PC-3 (cell line): ENCODE measurements around the gene BDKRB2. TPM values are rescaled to one million over a fixed set of nuclear protein-coding genes. Genes with fewer than 3 reads are reported as not detected.

Source experiments
- ATAC-seq: fragments of 200-7000 bp; cut with Tn5 transposase; 2 replicates; pipeline ENCODE4 v1.9.1; 2020; ENCODE audit warnings: mild to moderate bottlenecking, moderate library complexity
- BruUV-seq: library from RNA; stranded (reverse); fragments of 400-500 nt; replicated peaks from 2 replicates; lab custom pipeline; 2021; lab: Mats Ljungman, UMichigan
- CTCF ChIA-PET: fragments of 300-600 bp; sonication (Branson Sonifier 250); formaldehyde crosslinking; loops from one replicate; lab custom pipeline; 2022; ENCODE audit warnings: antibody characterized with exemption; lab: Charles Lee
- POLR2A ChIA-PET: fragments of 300-600 bp; sonication (Branson Sonifier 250); formaldehyde crosslinking; loops from one replicate; lab custom pipeline; 2022; ENCODE audit warnings: antibody characterized with exemption; ENCODE audit not compliant: unreplicated experiment; lab: Charles Lee
- DNase-seq: peaks from one replicate; pipeline ENCODE4 v3.0.0-alpha.2; 2015
- H2AFZ ChIP-seq: fragments of 300-600 bp; sonication (generic); 2 replicates; pipeline ENCODE4 v1.6.0; 2016; ENCODE audit warnings: antibody characterized with exemption, low read length
- H3F3A ChIP-seq: fragments of 300-600 bp; sonication (generic); one replicate; pipeline ENCODE4 v1.6.0; 2017; ENCODE audit warnings: antibody characterized with exemption, low read length, control low read depth, mild to moderate bottlenecking; ENCODE audit not compliant: unreplicated experiment
- H3K27ac ChIP-seq: fragments of 300-600 bp; sonication (generic); 2 replicates; pipeline ENCODE4 v1.5.1; 2016; ENCODE audit warnings: mild to moderate bottlenecking, low read length
- H3K27me3 ChIP-seq: fragments of 300-600 bp; sonication (generic); 2 replicates; pipeline ENCODE4 v1.6.1; 2016; ENCODE audit warnings: low read length, mixed read lengths
- H3K36me3 ChIP-seq: fragments of 300-600 bp; sonication (generic); 2 replicates; pipeline ENCODE4 v1.6.1; 2016; ENCODE audit warnings: low read depth, mixed run types, low read length, mixed read lengths
- H3K4me1 ChIP-seq: fragments of 300-600 bp; sonication (generic); 2 replicates; pipeline ENCODE4 v1.5.1; 2016; ENCODE audit warnings: low read length; ENCODE audit not compliant: insufficient read depth
- H3K4me2 ChIP-seq: fragments of 300-600 bp; sonication (generic); 2 replicates; pipeline ENCODE4 v1.6.0; 2016; ENCODE audit warnings: low read length
- H3K4me3 ChIP-seq: fragments of 300-600 bp; sonication (generic); 2 replicates; pipeline ENCODE4 v1.5.1; 2016; ENCODE audit warnings: mild to moderate bottlenecking, low read length, mixed read lengths
- H3K79me2 ChIP-seq: fragments of 300-600 bp; sonication (generic); 2 replicates; pipeline ENCODE4 v1.6.1; 2017; ENCODE audit warnings: low read length, mixed read lengths
- H3K9ac ChIP-seq: fragments of 300-600 bp; sonication (generic); 2 replicates; pipeline ENCODE4 v1.6.0; 2016; ENCODE audit warnings: mild to moderate bottlenecking, low read length
- H3K9me2 ChIP-seq: fragments of 300-600 bp; sonication (generic); replicated peaks from 2 replicates; pipeline ENCODE4 v1.6.1; 2016; ENCODE audit warnings: mixed run types, low read length, mixed read lengths
- H3K9me3 ChIP-seq: fragments of 300-600 bp; sonication (generic); 2 replicates; pipeline ENCODE4 v1.6.1; 2016; ENCODE audit warnings: low read length, mixed read lengths
- H4K20me1 ChIP-seq: fragments of 300-600 bp; sonication (generic); 2 replicates; pipeline ENCODE4 v1.6.1; 2016; ENCODE audit warnings: low read length, mixed read lengths
- CTCF ChIP-seq: fragments of 300-600 bp; sonication (generic); conservative IDR thresholded peaks from 2 replicates; pipeline ENCODE4 v1.5.1; 2017; ENCODE audit warnings: antibody characterized with exemption, low read depth, mild to moderate bottlenecking, low read length
- EZH2 ChIP-seq: fragments of 300-600 bp; sonication (generic); IDR thresholded peaks from one replicate; pipeline ENCODE4 v1.6.1; 2017; ENCODE audit warnings: antibody characterized with exemption, mild to moderate bottlenecking, low read length; ENCODE audit not compliant: unreplicated experiment
- EZH2phosphoT487 ChIP-seq: fragments of 300-600 bp; sonication (generic); IDR thresholded peaks from 2 replicates; pipeline ENCODE4 v1.6.1; 2018; ENCODE audit warnings: mild to moderate bottlenecking, antibody characterized with exemption, low read length, borderline replicate concordance
- intact Hi-C: fragments of 100-400 bp; cut with micrococcal nuclease; formaldehyde crosslinking; loops from 2 replicates; pipeline ENCODE4 v1.9.0; 2023
- total RNA-seq: library from RNA; depleted of rRNA; stranded (reverse); fragments of >200 nt; gene quantifications from 2 replicates; pipeline ENCODE4 v1.2.3, GENCODE V29; 2014

Gene BDKRB2
- total RNA-seq, 1 experiment from 2014 or later: 0.07 TPM

GRCh38 chr14:96257900-96258299 lies 53.3 kb downstream of the BDKRB2 start:
- ATAC-seq: no peak

GRCh38 chr14:96260341-96260821 lies 55.7 kb downstream of the BDKRB2 start:
- intact Hi-C loops: no loop called here
- DNase-seq: peak; percentile 59
- H3K4me2 ChIP-seq: no peak overlapping the region

More at GRCh38 chr14:96257900-96258299, 53.3 kb downstream of the BDKRB2 start:
- no peak overlapping the region for H3K9ac ChIP-seq
- POLR2A ChIA-PET: no interaction called here
- TF ChIP-seq EZH2 (no peak), EZH2phosphoT487 (no peak)
- BruUV-seq: no TSS peak
- no peak for DNase-seq
- H3K27ac ChIP-seq: no peak overlapping the region
- 0 out of 2 replicates have a peak, but pooled peaks cover 6% of the 10 kb centered on the region for H3K4me1 ChIP-seq
- intact Hi-C loops: no loop called here
- CTCF ChIA-PET: no interaction called here
- H3K9me2 ChIP-seq: no peaks in the 10 kb centered on the region
- no peak overlapping the region for H2AFZ ChIP-seq
- H3K36me3 ChIP-seq: no peaks in the 10 kb centered on the region
- H3F3A ChIP-seq: no peaks in the 10 kb centered on the region
- no peak overlapping the region for H3K4me2 ChIP-seq
- peaks cover 17% of the 10 kb centered on the region for H3K27me3 ChIP-seq
- no peaks in the 10 kb centered on the region for H4K20me1 ChIP-seq
- no peak overlapping the region for H3K4me3 ChIP-seq
- no peaks in the 10 kb centered on the region for H3K9me3 ChIP-seq
- no peaks in the 10 kb centered on the region for H3K79me2 ChIP-seq

GRCh38 chr14:96261053-96261452 lies 56.4 kb downstream of the BDKRB2 start:
- no peaks in the 10 kb centered on the region for H3K79me2 ChIP-seq
- no peaks in the 10 kb centered on the region for H3K36me3 ChIP-seq
- peak overlapping the region; percentile 16 for H3K27ac ChIP-seq
- CTCF ChIA-PET: no interaction called here
- H3K9me2 ChIP-seq: no peaks in the 10 kb centered on the region
- DNase-seq: no peak
- H3K9ac ChIP-seq: no peak overlapping the region
- H3F3A ChIP-seq: no peaks in the 10 kb centered on the region
- intact Hi-C loops: no loop called here
- no peak overlapping the region for H3K4me3 ChIP-seq
- POLR2A ChIA-PET: no interaction called here
- peak; percentile 31; the same call in 1 of the 2 replicates for ATAC-seq
- H2AFZ ChIP-seq: no peak overlapping the region
- H4K20me1 ChIP-seq: no peaks in the 10 kb centered on the region
- BruUV-seq: no TSS peak
- TF ChIP-seq EZH2 (no peak), EZH2phosphoT487 (no peak), CTCF (no peak)
- H3K9me3 ChIP-seq: no peaks in the 10 kb centered on the region
- no peak overlapping the region for H3K4me2 ChIP-seq
- no peaks in the 10 kb centered on the region; the same call in 1 of the 2 replicates for H3K4me1 ChIP-seq
- H3K27me3 ChIP-seq: peaks cover 7% of the 10 kb centered on the region; the same call in 1 of the 2 replicates

More at GRCh38 chr14:96260341-96260821, 55.7 kb downstream of the BDKRB2 start:
- BruUV-seq: no TSS peak
- Histone ChIP-seq H3K9me2 (no peaks in the 10 kb centered on the region), H3K9me3 (no peaks in the 10 kb centered on the region), H3K36me3 (no peaks in the 10 kb centered on the region), H3K79me2 (no peaks in the 10 kb centered on the region), H3K4me3 (no peak overlapping the region), H3K4me1 (no peaks in the 10 kb centered on the region; the same call in 1 of the 2 replicates), H3K27ac (peak overlapping the region; percentile 16), H3F3A (no peaks in the 10 kb centered on the region), H4K20me1 (no peaks in the 10 kb centered on the region), H3K27me3 (peaks cover 13% of the 10 kb centered on the region), H3K9ac (no peak overlapping the region), H2AFZ (no peak overlapping the region)
- ChIA-PET POLR2A (no interaction called here), CTCF (interaction anchor here (0.6 kb wide), 1 partner anchor 160 kb away, joined by 3 read pairs; no protein-coding TSS in a partner anchor)
- TF ChIP-seq CTCF: no peak
- TF ChIP-seq EZH2phosphoT487: no peak
- TF ChIP-seq EZH2: no peak
- peak; percentile 66 for ATAC-seq
